Measurements from ENCODE around the gene JPH2. TPM values are rescaled to one million over a fixed set of nuclear protein-coding genes. Genes with fewer than 3 reads are reported as not detected.

JPH2 gene
- total and polyA plus RNA-seq, 4 donors = 0.09 to 1.3 (median 0.17) TPM; not detected in 1

- WGBS = 68% methylated on average over 8 of the region's 8 CpGs
- no peak overlapping the region for H3K9ac ChIP-seq (ENCODE audit: low read depth in 1 of 2, low read length in 2 of 2)
- no peak for TF ChIP-seq RXRA (IDR thresholded peaks at IDR 0.05)
- no peak for TF ChIP-seq GABPA (IDR thresholded peaks at IDR 0.05 in 1 of 2, conservative IDR thresholded peaks at IDR 0.05 in 1 of 2)
- TF ChIP-seq REST (IDR thresholded peaks at IDR 0.05) = no peak
- no peak for TF ChIP-seq FOXA2 (IDR thresholded peaks at IDR 0.05)
- no peak for TF ChIP-seq SP1 (IDR thresholded peaks at IDR 0.05)
- TF ChIP-seq, protein P1, sequence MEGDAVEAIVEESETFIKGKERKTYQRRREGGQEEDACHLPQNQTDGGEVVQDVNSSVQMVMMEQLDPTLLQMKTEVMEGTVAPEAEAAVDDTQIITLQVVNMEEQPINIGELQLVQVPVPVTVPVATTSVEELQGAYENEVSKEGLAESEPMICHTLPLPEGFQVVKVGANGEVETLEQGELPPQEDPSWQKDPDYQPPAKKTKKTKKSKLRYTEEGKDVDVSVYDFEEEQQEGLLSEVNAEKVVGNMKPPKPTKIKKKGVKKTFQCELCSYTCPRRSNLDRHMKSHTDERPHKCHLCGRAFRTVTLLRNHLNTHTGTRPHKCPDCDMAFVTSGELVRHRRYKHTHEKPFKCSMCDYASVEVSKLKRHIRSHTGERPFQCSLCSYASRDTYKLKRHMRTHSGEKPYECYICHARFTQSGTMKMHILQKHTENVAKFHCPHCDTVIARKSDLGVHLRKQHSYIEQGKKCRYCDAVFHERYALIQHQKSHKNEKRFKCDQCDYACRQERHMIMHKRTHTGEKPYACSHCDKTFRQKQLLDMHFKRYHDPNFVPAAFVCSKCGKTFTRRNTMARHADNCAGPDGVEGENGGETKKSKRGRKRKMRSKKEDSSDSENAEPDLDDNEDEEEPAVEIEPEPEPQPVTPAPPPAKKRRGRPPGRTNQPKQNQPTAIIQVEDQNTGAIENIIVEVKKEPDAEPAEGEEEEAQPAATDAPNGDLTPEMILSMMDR (IDR thresholded peaks at IDR 0.05; ENCODE audit: low read depth, low read length, missing input control) = no peak
- TF ChIP-seq JUND (IDR thresholded peaks at IDR 0.05) = no peak
- TF ChIP-seq YY1 (IDR thresholded peaks at IDR 0.05) = no peak
- TF ChIP-seq, protein P2, sequence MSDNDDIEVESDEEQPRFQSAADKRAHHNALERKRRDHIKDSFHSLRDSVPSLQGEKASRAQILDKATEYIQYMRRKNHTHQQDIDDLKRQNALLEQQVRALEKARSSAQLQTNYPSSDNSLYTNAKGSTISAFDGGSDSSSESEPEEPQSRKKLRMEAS (IDR thresholded peaks at IDR 0.05) = no peak
- no peak for TF ChIP-seq NR2F2 (IDR thresholded peaks at IDR 0.05)
- no peak for TF ChIP-seq ATF3 (IDR thresholded peaks at IDR 0.05)
- TF ChIP-seq HNF4G (IDR thresholded peaks at IDR 0.05) = no peak
- no peak for TF ChIP-seq TAF1 (conservative IDR thresholded peaks at IDR 0.05)
- no peak for TF ChIP-seq HNF4A (conservative IDR thresholded peaks at IDR 0.05)
- TF ChIP-seq, protein P3, sequence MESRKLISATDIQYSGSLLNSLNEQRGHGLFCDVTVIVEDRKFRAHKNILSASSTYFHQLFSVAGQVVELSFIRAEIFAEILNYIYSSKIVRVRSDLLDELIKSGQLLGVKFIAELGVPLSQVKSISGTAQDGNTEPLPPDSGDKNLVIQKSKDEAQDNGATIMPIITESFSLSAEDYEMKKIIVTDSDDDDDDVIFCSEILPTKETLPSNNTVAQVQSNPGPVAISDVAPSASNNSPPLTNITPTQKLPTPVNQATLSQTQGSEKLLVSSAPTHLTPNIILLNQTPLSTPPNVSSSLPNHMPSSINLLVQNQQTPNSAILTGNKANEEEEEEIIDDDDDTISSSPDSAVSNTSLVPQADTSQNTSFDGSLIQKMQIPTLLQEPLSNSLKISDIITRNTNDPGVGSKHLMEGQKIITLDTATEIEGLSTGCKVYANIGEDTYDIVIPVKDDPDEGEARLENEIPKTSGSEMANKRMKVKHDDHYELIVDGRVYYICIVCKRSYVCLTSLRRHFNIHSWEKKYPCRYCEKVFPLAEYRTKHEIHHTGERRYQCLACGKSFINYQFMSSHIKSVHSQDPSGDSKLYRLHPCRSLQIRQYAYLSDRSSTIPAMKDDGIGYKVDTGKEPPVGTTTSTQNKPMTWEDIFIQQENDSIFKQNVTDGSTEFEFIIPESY (IDR thresholded peaks at IDR 0.05) = no peak
- no peak for TF ChIP-seq FOXA1 (IDR thresholded peaks at IDR 0.05)
- no peak for TF ChIP-seq EGR1 (IDR thresholded peaks at IDR 0.05; ENCODE audit: low read depth in 2 of 2)
- no peak for TF ChIP-seq RAD21 (IDR thresholded peaks at IDR 0.05)
These were observed 51.4 kb downstream of the JPH2 start for GRCh38 chr20:44135417-44136204.

More at GRCh38 chr20:44135417-44136204, 51.4 kb downstream of the JPH2 start:
- no peaks in the 10 kb centered on the region for H3K4me1 ChIP-seq (ENCODE audit: control insufficient read depth in 4 of 4, insufficient read depth in 4 of 4, low read length in 3 of 4)
- H3K27me3 ChIP-seq (ENCODE audit: control insufficient read depth in 4 of 4, insufficient read depth in 4 of 4, low read length in 3 of 4) = peaks cover 0 to 3% (median 0%) of the 10 kb centered on the region in 4 donors
- no peaks in the 10 kb centered on the region for H3K9me3 ChIP-seq (ENCODE audit: control insufficient read depth in 4 of 4, low read length in 3 of 4)
- DNase-seq (ENCODE audit: low spot score) = no peak
- no peak overlapping the region for H3K27ac ChIP-seq (ENCODE audit: low read depth in 1 of 2, low read length in 2 of 2)
- H3K4me3 ChIP-seq (ENCODE audit: low read depth in 1 of 3, low read length in 3 of 3) = no peak overlapping the region
- no peaks in the 10 kb centered on the region for H3K36me3 ChIP-seq (ENCODE audit: control insufficient read depth in 4 of 4, insufficient read depth in 3 of 4, low read depth in 1 of 4, low read length in 3 of 4)
